H1 (cell line): ENCODE results near the gene NOSIP. TPM values are rescaled to one million over a fixed set of nuclear protein-coding genes. Genes with fewer than 3 reads are reported as not detected.

Experiments used
- PHF8 ChIP-seq: fragments of 200-600 bp; sonication (generic); conservative IDR thresholded peaks from 2 replicates; pipeline ENCODE4 v1.7.1; 2012; ENCODE audit warnings: low read depth, mild to moderate bottlenecking, inconsistent platforms, low read length, moderate library complexity
- RAD21 ChIP-seq, 2 experiments: IDR thresholded peaks in 1 of 2; conservative IDR thresholded peaks in 1 of 2; 2 replicates each; pipeline ENCODE4 v1.6.1; 2011; ENCODE audit warnings: low read depth in 2 of 2, low read length in 2 of 2, improper control_type of control experiment in 1 of 2, inconsistent platforms in 1 of 2, mild to moderate bottlenecking in 1 of 2, moderate library complexity in 1 of 2
- TCF12 ChIP-seq: IDR thresholded peaks from 2 replicates; pipeline ENCODE4 v1.6.1; 2011; ENCODE audit warnings: low read depth, mild to moderate bottlenecking, low read length
- polyA plus RNA-seq, 7 experiments: library from polyadenylated mRNA; depleted of rRNA in 3 of 7; stranded (reverse) in 5 of 7; unstranded in 2 of 7; fragments of >200 nt in 5 of 7; fragments of 200-250 nt in 2 of 7; gene quantifications; 1 replicate in 5 of 7; 2 replicates in 1 of 7; 4 replicates in 1 of 7; pipeline versions ENCODE4 v1.2.1 to v1.2.3, GENCODE V29; 2011 to 2013; ENCODE audit warnings: missing spikeins in 2 of 7, mixed read lengths in 2 of 7
- total RNA-seq: library from RNA; stranded (reverse); fragmentation: NEBNext Ultra II Directional; extraction: Animal tissue kit (Norgen Biotek cat#: 25700); gene quantifications from 2 replicates; pipeline ENCODE4 v1.2.1, GENCODE V29; 2021

Gene NOSIP
- total and polyA plus RNA-seq, 2 of the 8 experiments (the other 6 are each of a cell fraction or from before 2014, with no cell fraction given), result 85.1 to 192 TPM

DNA sequence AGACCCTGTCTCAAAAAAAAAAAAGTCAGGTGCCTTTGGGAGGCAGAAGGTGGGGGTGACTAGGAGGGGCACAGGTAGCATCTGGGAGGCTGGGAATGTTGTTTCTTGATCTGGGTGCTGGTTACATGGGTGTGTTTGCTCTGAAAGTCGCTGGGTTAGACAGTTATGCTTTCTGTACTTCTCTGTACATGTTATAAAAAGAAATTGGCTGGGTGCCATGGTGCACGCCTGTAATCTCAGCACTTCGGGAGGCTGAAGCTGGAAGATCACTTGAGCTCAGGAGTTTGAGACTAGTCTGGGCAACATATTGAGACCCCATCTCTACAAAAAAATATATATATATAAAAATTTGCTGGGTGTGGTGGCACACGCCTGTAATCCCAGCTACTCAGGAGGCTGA, 15.1 kb downstream of the NOSIP start (continued):
- TF ChIP-seq TCF12 (no peak), PHF8 (no peak), RAD21 (IDR thresholded peaks at IDR 0.05 in 1 of 2, conservative IDR thresholded peaks at IDR 0.05 in 1 of 2; ENCODE audit: low read depth in 2 of 2, low read length in 2 of 2) (no peak)
